ENCODE results near the gene TECPR1.

GRCh38 chr7:98212532-98213041 is 39.4 kb downstream of the TECPR1 start:
- TF ChIP-seq POLR2AphosphoS5 (IDR thresholded peaks at IDR 0.05): no peak
- no peak for TF ChIP-seq CTCF (IDR thresholded peaks at IDR 0.05)
